HepG2 (cell line): ENCODE data around the gene SLC9A1. TPM values are rescaled to one million over a fixed set of nuclear protein-coding genes. Genes with fewer than 3 reads are reported as not detected.

ENCODE experiments used
- ATAC-seq: fragments of 200-7000 bp; cut with Tn5 transposase; 3 replicates; pipeline ENCODE4 v1.9.1; 2020; ENCODE audit warnings: mild to moderate bottlenecking, moderate library complexity
- BruUV-seq: library from RNA; stranded (reverse); fragments of 400-500 nt; replicated peaks from 2 replicates; lab custom pipeline; 2021; lab: Mats Ljungman, UMichigan
- CTCF ChIA-PET: fragments of 300-600 bp; formaldehyde crosslinking; extraction: SDS; loops from one replicate; lab custom pipeline; 2021; ENCODE audit warnings: low total read pairs, inconsistent platforms, low intra/inter-chr PET ratio; lab: Yijun Ruan, JAX
- POLR2A ChIA-PET: fragments of 350-600 bp; sonication (Branson Sonifier 250); formaldehyde crosslinking; loops from one replicate; lab custom pipeline; 2020; ENCODE audit warnings: antibody characterized with exemption, inconsistent platforms; lab: Yijun Ruan, JAX
- DNase-seq: peaks from one replicate; pipeline ENCODE4 v3.0.0-alpha.2; 2015; ENCODE audit warnings: low spot score
- FAIRE-seq: peaks from 3 replicates; lab custom pipeline; 2011; peaks lifted over from hg19 to GRCh38; lab: Jason Lieb, UNC
- H2AFZ ChIP-seq: one replicate; pipeline ENCODE4 v1.6.1; 2011; ENCODE audit warnings: low read length, inconsistent platforms
- H3K27ac ChIP-seq: fragments of 300-600 bp; 3 replicates; pipeline ENCODE4 v1.8.0; 2011; ENCODE audit warnings: mixed run types, mild to moderate bottlenecking, mixed read lengths, low read length, inconsistent platforms; ENCODE audit not compliant: insufficient read depth; ENCODE audit errors: extremely low read length
- H3K27me3 ChIP-seq, 2 experiments: fragments of 200-600 bp in 1 of 2; 2 replicates in 1 of 2; 3 replicates in 1 of 2; pipeline versions ENCODE4 v1.6.0 to v1.8.0; 2011; ENCODE audit warnings: low read length in 2 of 2, mild to moderate bottlenecking in 2 of 2, moderate library complexity in 2 of 2, inconsistent platforms in 1 of 2; ENCODE audit not compliant: insufficient read depth in 2 of 2, control insufficient read depth in 1 of 2
- H3K36me3 ChIP-seq, 2 experiments: fragments of 200-600 bp in 1 of 2; replicated peaks in 1 of 2; 2 replicates in 1 of 2; 3 replicates in 1 of 2; pipeline versions ENCODE4 v1.5.1 to v1.8.0; 2011; ENCODE audit warnings: low read length in 2 of 2, inconsistent platforms in 1 of 2; ENCODE audit not compliant: insufficient read depth in 2 of 2, control insufficient read depth in 1 of 2
- H3K4me1 ChIP-seq: 2 replicates; pipeline ENCODE4 v1.5.1; 2012; ENCODE audit warnings: low read length, inconsistent platforms; ENCODE audit not compliant: insufficient read depth
- H3K4me2 ChIP-seq: 2 replicates; pipeline ENCODE4 v1.6.0; 2011; ENCODE audit warnings: low read depth, low read length, inconsistent platforms
- H3K4me3 ChIP-seq, 3 experiments: fragments of 200-600 bp in 1 of 3; sonication (generic), shearing (Covaris generic) in 1 of 3; replicated peaks in 1 of 3; 2 replicates each; pipeline ENCODE4 v1.5.1; 2011 to 2016; ENCODE audit warnings: low read length in 3 of 3, inconsistent platforms in 2 of 3, low read depth in 2 of 3, mild to moderate bottlenecking in 2 of 3, control low read depth in 1 of 3, mixed read lengths in 1 of 3; ENCODE audit not compliant: insufficient read depth in 1 of 3
- H3K79me2 ChIP-seq: one replicate; pipeline ENCODE4 v1.6.1; 2011; ENCODE audit warnings: low read length, inconsistent platforms; ENCODE audit not compliant: insufficient read depth
- H3K9ac ChIP-seq: 2 replicates; pipeline ENCODE4 v1.6.0; 2011; ENCODE audit warnings: mild to moderate bottlenecking, low read depth, low read length, inconsistent platforms; ENCODE audit not compliant: insufficient read depth
- H3K9me3 ChIP-seq: 2 replicates; pipeline ENCODE4 v1.5.1; 2012; ENCODE audit warnings: mild to moderate bottlenecking, low read length
- H4K20me1 ChIP-seq: 2 replicates; pipeline ENCODE4 v1.6.0; 2011; ENCODE audit warnings: inconsistent platforms, mild to moderate bottlenecking, low read length, moderate library complexity; ENCODE audit not compliant: insufficient read depth
- NFAT5 ChIP-seq: sonication (generic); formaldehyde crosslinking; IDR thresholded peaks from 2 replicates; pipeline ENCODE4 v1.4.0; 2020; ENCODE audit warnings: missing genetic modification reagents
- SALL1 ChIP-seq: sonication (generic); formaldehyde crosslinking; IDR thresholded peaks from 2 replicates; pipeline ENCODE4 v1.8.0; 2022; ENCODE audit warnings: mild to moderate bottlenecking, missing genetic modification reagents
- ZMYM2 ChIP-seq: sonication (generic); formaldehyde crosslinking; IDR thresholded peaks from 2 replicates; pipeline ENCODE4 v1.8.0; 2022; ENCODE audit warnings: mild to moderate bottlenecking, missing genetic modification reagents
- ZNF142 ChIP-seq: sonication (generic); formaldehyde crosslinking; IDR thresholded peaks from 2 replicates; pipeline ENCODE4 v1.4.0; 2020; ENCODE audit warnings: missing genetic modification reagents
- WGBS: methylation state at CpG from one replicate; pipeline ENCODE4 v1.1.6; 2017; ENCODE audit warnings: low lambda C conversion rate; 5-methylcytosine and 5-hydroxymethylcytosine counted together
- in situ Hi-C: cut with HindIII; loops from 2 replicates; pipeline ENCODE4 v1.10.0; 2017; ENCODE audit warnings: low pct_unique_long_range_greater_than_20kb; ENCODE audit not compliant: extremely low pct_ligation_motif_present
- intact Hi-C: fragments of 100-400 bp; cut with micrococcal nuclease; formaldehyde crosslinking; loops from one replicate; pipeline ENCODE4 v1.10.0; 2022; ENCODE audit not compliant: unreplicated experiment
- polyA plus RNA-seq, 8 experiments: library from polyadenylated mRNA; depleted of rRNA in 3 of 8; stranded (reverse) in 7 of 8; unstranded in 1 of 8; fragments of >200 nt; fragmentation: Illumina TruSeq in 4 of 8; extraction: Trizol in 4 of 8; gene quantifications; 2 replicates each; pipeline versions ENCODE4 v1.2.1 to v1.2.3, GENCODE V29; 2011 to 2016; ENCODE audit warnings: low read depth in 4 of 8, missing spikeins in 1 of 8, mixed read lengths in 1 of 8; ENCODE audit not compliant: insufficient read depth in 1 of 8
- total RNA-seq, 5 experiments: library from RNA; depleted of rRNA; stranded (reverse); fragments of >200 nt; fragmentation: Illumina TruSeq; extraction: Trizol; gene quantifications; 2 replicates each; pipeline ENCODE4 v1.2.3, GENCODE V29; 2016; ENCODE audit warnings: low read depth in 1 of 5

Gene SLC9A1
- total and polyA plus RNA-seq, 2 of the 13 experiments (the other 11 are each of a cell fraction or from before 2014, with no cell fraction given) = 1.4 to 2.9 TPM

DNA sequence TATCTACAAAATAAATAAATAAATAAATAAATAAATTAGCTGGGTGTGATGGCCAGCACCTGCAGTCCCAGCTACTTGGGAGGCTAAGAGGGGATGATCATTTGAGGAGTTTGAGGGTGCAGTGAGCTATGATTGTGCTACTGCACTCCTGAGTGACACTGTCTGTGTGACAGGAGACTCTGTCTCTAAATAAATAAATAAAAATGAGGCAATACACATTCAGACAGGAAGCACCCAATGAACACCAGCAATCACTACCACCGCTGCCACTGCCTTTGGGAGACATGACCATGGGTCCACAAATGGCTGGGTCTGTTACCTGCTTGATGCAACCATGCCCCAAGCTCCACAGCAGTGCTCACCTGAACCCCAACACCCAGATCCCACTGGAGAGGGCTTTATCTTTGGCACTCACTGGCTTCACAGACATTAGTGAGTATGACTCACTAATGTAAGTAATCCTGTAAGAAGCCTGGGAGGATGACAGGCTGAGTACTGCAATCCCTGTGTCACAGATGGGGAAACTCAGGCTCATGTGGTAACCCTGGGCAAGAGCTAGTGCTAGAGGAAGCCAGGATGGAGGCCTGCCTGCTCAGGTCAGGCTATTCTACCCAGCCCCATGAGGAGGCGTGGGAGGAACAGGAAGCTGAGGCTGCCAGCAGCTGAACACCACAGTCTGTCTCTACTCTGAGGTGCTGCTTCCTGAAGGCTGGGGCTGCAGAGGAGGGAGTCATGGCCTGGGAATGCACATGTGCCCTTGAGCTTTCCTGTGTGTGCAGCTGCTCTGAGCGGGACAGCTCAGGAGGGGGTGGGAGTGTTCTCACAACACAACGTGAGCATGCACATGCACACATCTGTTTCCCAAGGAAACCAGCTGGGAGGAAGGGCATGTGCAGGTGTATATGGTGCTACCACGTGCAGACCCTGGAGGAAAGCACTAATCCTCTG, 43.0 kb downstream of the SLC9A1 start:
- no peaks in the 10 kb centered on the region for H3K79me2 ChIP-seq
- FAIRE-seq (peak; percentile 23), ATAC-seq (peak; percentile 84), DNase-seq (peak; percentile 73)
- no peaks in the 10 kb centered on the region for H4K20me1 ChIP-seq
- 96% methylated on average over 3 of the region's 5 CpGs for WGBS
- no peak overlapping the region for H3K27ac ChIP-seq
- peaks cover 1 to 9% of the 10 kb centered on the region in 2 experiments; a peak in 1 of 5 replicates for H3K36me3 ChIP-seq
- no peaks in the 10 kb centered on the region for H3K9me3 ChIP-seq
- no peak overlapping the region for H3K4me2 ChIP-seq
- POLR2A ChIA-PET = interaction anchor here (0.8 to 1.2 kb wide), 3 partner anchors 10 to 51 kb away, joined by 3 to 6 read pairs (median 5); partner anchors contain the start of gene SLC9A1
- H3K27me3 ChIP-seq = no peaks in the 10 kb centered on the region
- in situ Hi-C loops (loop anchor here (5.0 kb wide), 1 partner anchor 280 kb away; the partner anchor contains the start of gene GPR3), intact Hi-C loops (no loop called here)
- H2AFZ ChIP-seq = no peak overlapping the region
- no TSS peak for BruUV-seq
- CTCF ChIA-PET = interaction anchor here (0.6 kb wide), 1 partner anchor 181 kb away, joined by 4 read pairs; no protein-coding TSS in a partner anchor
- H3K4me1 ChIP-seq = peaks cover 24% of the 10 kb centered on the region
- H3K9ac ChIP-seq = no peak overlapping the region
- no peak overlapping the region for H3K4me3 ChIP-seq
- TF ChIP-seq SALL1 (CRISPR knock-in tag) = no peak
- TF ChIP-seq NFAT5 = no peak
- TF ChIP-seq ZMYM2 (CRISPR knock-in tag) = no peak
- no peak for TF ChIP-seq ZNF142 (CRISPR knock-in tag)
